Measurements from ENCODE around the gene FGG. TPM values are rescaled to one million over a fixed set of nuclear protein-coding genes. Genes with fewer than 3 reads are reported as not detected.

FGG gene
- total RNA-seq, 1 donor from 2014 or later, result not detected

DNA sequence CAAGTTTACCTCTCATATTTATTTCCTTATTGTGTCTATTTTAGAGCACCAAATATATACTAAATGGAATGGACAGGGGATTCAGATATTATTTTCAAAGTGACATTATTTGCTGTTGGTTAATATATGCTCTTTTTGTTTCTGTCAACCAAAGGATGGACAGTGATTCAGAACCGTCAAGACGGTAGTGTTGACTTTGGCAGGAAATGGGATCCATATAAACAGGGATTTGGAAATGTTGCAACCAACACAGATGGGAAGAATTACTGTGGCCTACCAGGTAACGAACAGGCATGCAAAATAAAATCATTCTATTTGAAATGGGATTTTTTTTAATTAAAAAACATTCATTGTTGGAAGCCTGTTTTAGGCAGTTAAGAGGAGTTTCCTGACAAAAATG lies 43.4 kb downstream of the FGG start:
- H4K20me1 ChIP-seq (ENCODE audit: insufficient read depth, low read length), result no peaks in the 10 kb centered on the region
- H3K36me3 ChIP-seq (ENCODE audit: insufficient read depth, low read length), result no peaks in the 10 kb centered on the region
- Mint-ChIP-seq H3K9me3 (ENCODE audit: unreplicated experiment) (no peaks in the 10 kb centered on the region), H3K36me3 (ENCODE audit: low read depth, unreplicated experiment) (no peaks in the 10 kb centered on the region), H3K4me1 (ENCODE audit: low read depth, unreplicated experiment) (no peaks in the 10 kb centered on the region), H3K27me3 (ENCODE audit: low read depth, unreplicated experiment) (no peaks in the 10 kb centered on the region), H3K27ac (ENCODE audit: unreplicated experiment) (no peak overlapping the region), H3K4me3 (ENCODE audit: unreplicated experiment) (no peak overlapping the region)
- H3K27me3 ChIP-seq (ENCODE audit: insufficient read depth, low read length), result no peaks in the 10 kb centered on the region
- no peak overlapping the region for H3K4me2 ChIP-seq (ENCODE audit: low read length)
- H2AFZ ChIP-seq (ENCODE audit: low read depth, low read length), result no peak overlapping the region
- FAIRE-seq, result no peak
- H3K9ac ChIP-seq (ENCODE audit: low read length), result no peak overlapping the region
- no peak for DNase-seq (ENCODE audit: low read depth)
- no peaks in the 10 kb centered on the region for H3K4me1 ChIP-seq (ENCODE audit: insufficient read depth, low read length)
- no peaks in the 10 kb centered on the region for H3K79me2 ChIP-seq (ENCODE audit: insufficient read depth, low read length)
- TF ChIP-seq CTCF (IDR thresholded peaks at IDR 0.05; ENCODE audit: insufficient read depth, low read depth, low read length), result no peak
- no peak overlapping the region for H3K4me3 ChIP-seq (ENCODE audit: insufficient read depth, low read depth, low read length)
- peaks cover 2% of the 10 kb centered on the region for H3K9me3 ChIP-seq (ENCODE audit: insufficient read depth, low read depth, low read length)
- H3K27ac ChIP-seq (ENCODE audit: low read depth, low read length), result no peak overlapping the region

- Mint-ChIP-seq H3K27ac (ENCODE audit: unreplicated experiment) (no peak overlapping the region), H3K4me3 (ENCODE audit: unreplicated experiment) (no peak overlapping the region), H3K36me3 (ENCODE audit: low read depth, unreplicated experiment) (no peaks in the 10 kb centered on the region), H3K4me1 (ENCODE audit: low read depth, unreplicated experiment) (no peaks in the 10 kb centered on the region), H3K9me3 (ENCODE audit: unreplicated experiment) (no peaks in the 10 kb centered on the region), H3K27me3 (ENCODE audit: low read depth, unreplicated experiment) (no peaks in the 10 kb centered on the region)
- Histone ChIP-seq H3K4me2 (ENCODE audit: low read length) (no peak overlapping the region), H3K4me1 (ENCODE audit: insufficient read depth, low read length) (no peaks in the 10 kb centered on the region), H3K9me3 (ENCODE audit: insufficient read depth, low read depth, low read length) (peaks cover 2% of the 10 kb centered on the region), H4K20me1 (ENCODE audit: insufficient read depth, low read length) (no peaks in the 10 kb centered on the region), H3K9ac (ENCODE audit: low read length) (no peak overlapping the region), H3K36me3 (ENCODE audit: insufficient read depth, low read length) (no peaks in the 10 kb centered on the region), H3K4me3 (ENCODE audit: insufficient read depth, low read depth, low read length) (no peak overlapping the region), H2AFZ (ENCODE audit: low read depth, low read length) (no peak overlapping the region), H3K27ac (ENCODE audit: low read depth, low read length) (no peak overlapping the region), H3K27me3 (ENCODE audit: insufficient read depth, low read length) (no peaks in the 10 kb centered on the region), H3K79me2 (ENCODE audit: insufficient read depth, low read length) (no peaks in the 10 kb centered on the region)
- no peak for TF ChIP-seq EZH2 (IDR thresholded peaks at IDR 0.05; ENCODE audit: insufficient read depth, low read length)
- no peak for TF ChIP-seq CTCF (IDR thresholded peaks at IDR 0.05; ENCODE audit: insufficient read depth, low read depth, low read length)
- DNase-seq (ENCODE audit: low read depth), result peak; percentile 54
- no peak for FAIRE-seq
These were observed 45.7 kb downstream of the FGG start for GRCh38 chr4:154566639-154567204.

DNA sequence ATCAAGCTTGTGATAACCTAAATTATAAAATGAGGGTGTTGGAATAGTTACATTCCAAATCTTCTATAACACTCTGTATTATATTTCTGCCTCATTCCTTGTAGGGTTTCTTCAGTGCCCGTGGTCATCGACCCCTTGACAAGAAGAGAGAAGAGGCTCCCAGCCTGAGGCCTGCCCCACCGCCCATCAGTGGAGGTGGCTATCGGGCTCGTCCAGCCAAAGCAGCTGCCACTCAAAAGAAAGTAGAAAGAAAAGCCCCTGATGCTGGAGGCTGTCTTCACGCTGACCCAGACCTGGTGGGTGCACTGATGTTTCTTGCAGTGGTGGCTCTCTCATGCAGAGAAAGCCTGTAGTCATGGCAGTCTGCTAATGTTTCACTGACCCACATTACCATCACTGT lies 46.8 kb downstream of the FGG start:
- H3K27me3 Mint-ChIP-seq (ENCODE audit: low read depth, unreplicated experiment), result no peaks in the 10 kb centered on the region
- FAIRE-seq (no peak), DNase-seq (ENCODE audit: low read depth) (no peak)
- Histone ChIP-seq H3K4me1 (ENCODE audit: insufficient read depth, low read length) (peaks cover 6% of the 10 kb centered on the region), H3K79me2 (ENCODE audit: insufficient read depth, low read length) (no peaks in the 10 kb centered on the region), H4K20me1 (ENCODE audit: insufficient read depth, low read length) (no peaks in the 10 kb centered on the region), H3K4me2 (ENCODE audit: low read length) (no peak overlapping the region), H2AFZ (ENCODE audit: low read depth, low read length) (no peak overlapping the region), H3K9me3 (ENCODE audit: insufficient read depth, low read depth, low read length) (peaks cover 2% of the 10 kb centered on the region), H3K27me3 (ENCODE audit: insufficient read depth, low read length) (no peaks in the 10 kb centered on the region), H3K9ac (ENCODE audit: low read length) (no peak overlapping the region), H3K4me3 (ENCODE audit: insufficient read depth, low read depth, low read length) (no peak overlapping the region), H3K27ac (ENCODE audit: low read depth, low read length) (no peak overlapping the region), H3K36me3 (ENCODE audit: insufficient read depth, low read length) (no peaks in the 10 kb centered on the region)
- TF ChIP-seq CTCF (IDR thresholded peaks at IDR 0.05; ENCODE audit: insufficient read depth, low read depth, low read length) (no peak), EZH2 (IDR thresholded peaks at IDR 0.05; ENCODE audit: insufficient read depth, low read length) (no peak)
- H3K4me1 Mint-ChIP-seq (ENCODE audit: low read depth, unreplicated experiment), result peaks cover 4% of the 10 kb centered on the region
- H3K27ac Mint-ChIP-seq (ENCODE audit: unreplicated experiment), result no peak overlapping the region
- H3K36me3 Mint-ChIP-seq (ENCODE audit: low read depth, unreplicated experiment), result no peaks in the 10 kb centered on the region
- H3K4me3 Mint-ChIP-seq (ENCODE audit: unreplicated experiment), result no peak overlapping the region
- no peaks in the 10 kb centered on the region for H3K9me3 Mint-ChIP-seq (ENCODE audit: unreplicated experiment)
